Activated B cell treated with CpG ODN at 0.5 μM for 24 hours (primary cell): ENCODE results near the gene NDUFB3. TPM values are rescaled to one million over a fixed set of nuclear protein-coding genes. Genes with fewer than 3 reads are reported as not detected.

Experiments
- ATAC-seq: fragments of 200-7000 bp; cut with Tn5 transposase; one replicate; pipeline ENCODE4 v1.10.0; 2021; ENCODE audit warnings: low read depth, mild to moderate bottlenecking, moderate library complexity
- CTCF ChIA-PET: fragments of 350-600 bp; sonication (Branson Sonifier 250); formaldehyde crosslinking; loops from one replicate; lab custom pipeline; 2021; ENCODE audit warnings: antibody characterized with exemption; lab: Charles Lee
- POLR2A ChIA-PET: fragments of 350-600 bp; sonication (Branson Sonifier 250); formaldehyde crosslinking; loops from one replicate; lab custom pipeline; 2021; ENCODE audit warnings: antibody characterized with exemption; lab: Charles Lee
- DNase-seq: peaks from one replicate; pipeline ENCODE4 v3.0.0; 2022
- H3K27ac Mint-ChIP-seq: one replicate; pipeline ENCODE4 v1.8.0; 2020; ENCODE audit warnings: mixed read lengths
- H3K27me3 Mint-ChIP-seq: one replicate; pipeline ENCODE4 v1.8.0; 2021; ENCODE audit warnings: mixed read lengths
- H3K36me3 Mint-ChIP-seq: one replicate; pipeline ENCODE4 v1.8.0; 2021; ENCODE audit warnings: low read depth, mixed read lengths
- H3K4me1 Mint-ChIP-seq: one replicate; pipeline ENCODE4 v1.8.0; 2021; ENCODE audit warnings: mixed read lengths
- H3K4me3 Mint-ChIP-seq: one replicate; pipeline ENCODE4 v1.8.0; 2020; ENCODE audit warnings: mild to moderate bottlenecking, mixed read lengths
- H3K9me3 Mint-ChIP-seq: one replicate; pipeline ENCODE4 v1.8.0; 2020; ENCODE audit warnings: mixed read lengths
- intact Hi-C: fragments of 100-400 bp; cut with micrococcal nuclease; formaldehyde crosslinking; loops from one replicate; pipeline ENCODE4 v1.15.1; 2024
- total RNA-seq: library from RNA; stranded (reverse); gene quantifications from 2 replicates; pipeline ENCODE4 v1.2.3, GENCODE V29; 2022
- TF ChIP-seq, protein P1 (sequence below): fragments of 200-600 bp; IDR thresholded peaks from one replicate; pipeline ENCODE4 v1.8.0; 2022; ENCODE audit warnings: antibody characterized with exemption, mild to moderate bottlenecking

Gene NDUFB3
- total RNA-seq, 1 donor from 2014 or later: 85.4 TPM

DNA sequence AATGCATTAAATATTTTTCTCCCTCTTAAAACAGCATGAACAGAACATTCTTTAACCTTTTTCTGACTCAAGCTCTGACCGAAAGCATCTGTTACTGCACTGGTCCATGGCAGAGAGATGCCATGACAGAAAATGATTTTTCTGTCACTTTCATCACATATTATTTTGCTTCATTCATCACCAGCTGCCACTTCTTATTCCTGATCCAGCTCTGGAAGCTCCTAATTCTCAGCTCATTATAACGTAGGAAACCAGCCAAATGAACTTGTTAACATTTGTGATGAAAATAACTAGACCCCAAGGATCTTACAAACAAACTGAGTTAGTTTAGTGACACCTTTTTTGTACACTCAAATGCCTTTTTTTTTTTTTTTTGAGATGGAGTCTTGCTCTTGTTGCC is 36.5 kb downstream of the NDUFB3 start:
- no peaks in the 10 kb centered on the region for H3K27me3 Mint-ChIP-seq

DNA sequence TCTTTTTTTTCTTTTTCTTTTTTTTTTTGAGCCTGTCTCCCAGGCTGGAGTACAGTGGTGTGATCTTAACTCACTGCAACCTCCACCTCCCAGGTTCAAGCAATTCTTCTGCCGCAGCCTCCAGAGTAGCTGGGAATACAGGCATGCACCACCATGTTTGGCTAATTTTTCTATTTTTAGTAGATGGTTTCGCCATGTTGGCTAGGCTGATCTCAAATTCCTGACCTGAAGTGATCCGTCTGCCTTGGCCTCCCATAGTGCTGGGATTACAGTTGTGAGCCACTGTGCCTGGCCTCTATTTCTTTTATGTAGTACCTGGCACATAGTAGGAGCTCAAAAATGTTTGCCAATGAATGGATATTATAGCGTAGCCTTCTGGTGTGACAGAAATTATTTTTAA is 37.4 kb downstream of the NDUFB3 start:
- H3K9me3 Mint-ChIP-seq: no peaks in the 10 kb centered on the region
- POLR2A ChIA-PET: no interaction called here
- no peak for ATAC-seq

More for the DNA sequence above, 36.5 kb downstream of the NDUFB3 start:
- DNase-seq: no peak
- no peak for ATAC-seq
- TF ChIP-seq, protein P1, sequence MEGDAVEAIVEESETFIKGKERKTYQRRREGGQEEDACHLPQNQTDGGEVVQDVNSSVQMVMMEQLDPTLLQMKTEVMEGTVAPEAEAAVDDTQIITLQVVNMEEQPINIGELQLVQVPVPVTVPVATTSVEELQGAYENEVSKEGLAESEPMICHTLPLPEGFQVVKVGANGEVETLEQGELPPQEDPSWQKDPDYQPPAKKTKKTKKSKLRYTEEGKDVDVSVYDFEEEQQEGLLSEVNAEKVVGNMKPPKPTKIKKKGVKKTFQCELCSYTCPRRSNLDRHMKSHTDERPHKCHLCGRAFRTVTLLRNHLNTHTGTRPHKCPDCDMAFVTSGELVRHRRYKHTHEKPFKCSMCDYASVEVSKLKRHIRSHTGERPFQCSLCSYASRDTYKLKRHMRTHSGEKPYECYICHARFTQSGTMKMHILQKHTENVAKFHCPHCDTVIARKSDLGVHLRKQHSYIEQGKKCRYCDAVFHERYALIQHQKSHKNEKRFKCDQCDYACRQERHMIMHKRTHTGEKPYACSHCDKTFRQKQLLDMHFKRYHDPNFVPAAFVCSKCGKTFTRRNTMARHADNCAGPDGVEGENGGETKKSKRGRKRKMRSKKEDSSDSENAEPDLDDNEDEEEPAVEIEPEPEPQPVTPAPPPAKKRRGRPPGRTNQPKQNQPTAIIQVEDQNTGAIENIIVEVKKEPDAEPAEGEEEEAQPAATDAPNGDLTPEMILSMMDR: no peak
- Mint-ChIP-seq H3K4me1 (peaks cover 14% of the 10 kb centered on the region), H3K27ac (no peak overlapping the region), H3K36me3 (peaks cover 6% of the 10 kb centered on the region), H3K9me3 (no peaks in the 10 kb centered on the region), H3K4me3 (no peak overlapping the region)
- POLR2A ChIA-PET: interaction anchor here (0.7 to 2.8 kb wide), 3 partner anchors 8 to 50 kb away, joined by 3 to 13 read pairs (median 3); partner anchors contain the start of gene CFLAR
- CTCF ChIA-PET: interaction anchor here (1.2 to 1.4 kb wide), 2 partner anchors 9 to 69 kb away, joined by 3 read pairs; no protein-coding TSS in a partner anchor
- intact Hi-C loops: no loop called here

GRCh38 chr2:201110615-201111014 is 38.8 kb downstream of the NDUFB3 start:
- H3K9me3 Mint-ChIP-seq: no peaks in the 10 kb centered on the region
- TF ChIP-seq, protein P1: no peak
- ChIA-PET POLR2A (interaction anchor here (0.8 kb wide), 1 partner anchor 42 kb away, joined by 3 read pairs; no protein-coding TSS in a partner anchor), CTCF (no interaction called here)
- peaks cover 5% of the 10 kb centered on the region for H3K36me3 Mint-ChIP-seq
- DNase-seq (no peak), ATAC-seq (no peak)
- no peaks in the 10 kb centered on the region for H3K27me3 Mint-ChIP-seq
- intact Hi-C loops: no loop called here
- peaks cover 27% of the 10 kb centered on the region for H3K4me1 Mint-ChIP-seq
- H3K27ac Mint-ChIP-seq: no peak overlapping the region
- no peak overlapping the region for H3K4me3 Mint-ChIP-seq

More for the DNA sequence above, 37.4 kb downstream of the NDUFB3 start:
- Mint-ChIP-seq H3K27ac (no peak overlapping the region), H3K27me3 (no peaks in the 10 kb centered on the region), H3K4me1 (peaks cover 19% of the 10 kb centered on the region), H3K36me3 (peaks cover 6% of the 10 kb centered on the region), H3K4me3 (no peak overlapping the region)
- intact Hi-C loops: no loop called here
- CTCF ChIA-PET: no interaction called here
- no peak for DNase-seq
- TF ChIP-seq, protein P1: no peak

- POLR2A ChIA-PET: interaction anchor here (0.8 kb wide), 1 partner anchor 42 kb away, joined by 3 read pairs; no protein-coding TSS in a partner anchor
- peaks cover 7% of the 10 kb centered on the region for H3K36me3 Mint-ChIP-seq
- H3K4me1 Mint-ChIP-seq: peaks cover 32% of the 10 kb centered on the region
- CTCF ChIA-PET: no interaction called here
- TF ChIP-seq, protein P1: no peak
- H3K27ac Mint-ChIP-seq: no peak overlapping the region
- H3K9me3 Mint-ChIP-seq: no peaks in the 10 kb centered on the region
- no peak overlapping the region for H3K4me3 Mint-ChIP-seq
- intact Hi-C loops: no loop called here
- no peak for DNase-seq
- H3K27me3 Mint-ChIP-seq: no peaks in the 10 kb centered on the region
- ATAC-seq: no peak
These were observed 39.3 kb downstream of the NDUFB3 start for GRCh38 chr2:201111096-201111495.

DNA sequence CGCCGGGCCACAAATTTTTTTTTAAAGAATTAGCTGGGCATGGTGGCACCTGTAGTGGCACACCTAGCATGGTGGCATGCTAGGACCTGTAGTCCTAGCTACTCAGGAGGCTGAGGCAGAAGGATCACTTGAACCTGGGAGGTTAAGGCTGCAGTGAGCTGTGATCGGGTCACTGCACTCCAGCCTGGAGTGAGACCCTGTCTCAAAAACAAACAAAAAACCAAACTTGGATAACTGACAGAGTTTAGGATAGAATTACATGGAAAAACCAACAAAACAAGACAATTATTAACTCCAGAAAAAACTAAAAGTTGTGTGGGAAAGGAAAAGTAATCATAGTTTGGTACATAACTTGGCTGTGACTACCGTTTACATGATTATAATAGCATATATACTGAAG is 42.5 kb downstream of the NDUFB3 start:
- ChIA-PET CTCF (interaction anchor here (0.7 to 1.2 kb wide), 2 partner anchors 42 to 46 kb away, joined by 3 read pairs; no protein-coding TSS in a partner anchor), POLR2A (interaction anchor here (1.0 to 5.2 kb wide), 4 partner anchors 10 to 250 kb away, joined by 4 to 147 read pairs (median 68); partner anchors contain the start of gene CLK1)
- TF ChIP-seq, protein P1: no peak
- ATAC-seq: no peak
- H3K4me3 Mint-ChIP-seq: peak overlapping the region; percentile 100
- H3K27ac Mint-ChIP-seq: peak overlapping the region; percentile 99
- no peak for DNase-seq
- no peaks in the 10 kb centered on the region for H3K27me3 Mint-ChIP-seq
- intact Hi-C loops: no loop called here
- H3K36me3 Mint-ChIP-seq: peaks cover 19% of the 10 kb centered on the region
- peaks cover 50% of the 10 kb centered on the region for H3K4me1 Mint-ChIP-seq
- H3K9me3 Mint-ChIP-seq: no peaks in the 10 kb centered on the region
